ENCODE data around the gene PAN3.
"Not testable (repeated sequence)": the region's sequence is repeated elsewhere in the genome, so short reads cannot be mapped to it uniquely, and the experiment has no call there.

Gene PAN3

DNA sequence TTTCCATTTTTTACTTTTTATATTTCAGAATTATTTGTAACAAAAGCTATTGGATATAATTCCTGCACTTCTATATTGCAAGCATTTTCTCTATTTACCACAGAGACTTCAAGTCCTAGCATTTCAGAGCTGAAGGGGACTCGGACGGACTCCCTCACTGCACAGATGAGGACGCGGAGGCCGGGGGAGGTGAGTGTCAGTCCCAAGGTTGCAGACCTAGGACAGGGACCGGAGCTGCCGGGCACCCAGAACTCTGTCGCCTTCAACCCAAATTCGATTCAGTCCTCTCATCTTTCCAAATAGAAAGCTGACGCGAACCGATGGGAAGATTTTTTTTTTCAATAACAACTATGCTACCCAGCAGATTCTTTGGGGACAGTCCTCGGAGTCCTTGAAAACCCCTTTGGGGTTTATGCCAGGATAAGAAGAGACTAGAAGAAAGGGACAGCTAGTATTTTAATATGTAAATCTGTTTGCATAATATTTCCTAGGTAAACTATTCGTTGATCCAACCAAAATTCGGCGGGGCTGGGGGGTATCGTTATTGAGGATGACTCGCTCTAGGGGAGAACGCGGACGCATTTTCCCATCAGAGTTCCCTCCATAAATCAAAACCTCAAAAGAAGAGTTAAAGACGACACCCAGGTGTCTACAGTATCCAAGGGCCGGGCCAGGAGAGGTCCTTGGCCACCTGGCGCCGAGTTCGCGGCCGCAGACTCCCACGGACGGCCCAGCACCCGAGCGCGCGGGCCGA is 38.8 kb upstream of the PAN3 start:
- no peak overlapping the region for H3K27ac ChIP-seq
- TF ChIP-seq, protein P1, sequence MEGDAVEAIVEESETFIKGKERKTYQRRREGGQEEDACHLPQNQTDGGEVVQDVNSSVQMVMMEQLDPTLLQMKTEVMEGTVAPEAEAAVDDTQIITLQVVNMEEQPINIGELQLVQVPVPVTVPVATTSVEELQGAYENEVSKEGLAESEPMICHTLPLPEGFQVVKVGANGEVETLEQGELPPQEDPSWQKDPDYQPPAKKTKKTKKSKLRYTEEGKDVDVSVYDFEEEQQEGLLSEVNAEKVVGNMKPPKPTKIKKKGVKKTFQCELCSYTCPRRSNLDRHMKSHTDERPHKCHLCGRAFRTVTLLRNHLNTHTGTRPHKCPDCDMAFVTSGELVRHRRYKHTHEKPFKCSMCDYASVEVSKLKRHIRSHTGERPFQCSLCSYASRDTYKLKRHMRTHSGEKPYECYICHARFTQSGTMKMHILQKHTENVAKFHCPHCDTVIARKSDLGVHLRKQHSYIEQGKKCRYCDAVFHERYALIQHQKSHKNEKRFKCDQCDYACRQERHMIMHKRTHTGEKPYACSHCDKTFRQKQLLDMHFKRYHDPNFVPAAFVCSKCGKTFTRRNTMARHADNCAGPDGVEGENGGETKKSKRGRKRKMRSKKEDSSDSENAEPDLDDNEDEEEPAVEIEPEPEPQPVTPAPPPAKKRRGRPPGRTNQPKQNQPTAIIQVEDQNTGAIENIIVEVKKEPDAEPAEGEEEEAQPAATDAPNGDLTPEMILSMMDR (conservative IDR thresholded peaks at IDR 0.05; ENCODE audit: low read depth): no peak
- DNase-seq (ENCODE audit: low spot score): no peak
- ChIA-PET POLR2A (ENCODE audit: low non-redundant PET) (no interaction called here), CTCF (interaction anchor here (0.6 to 0.7 kb wide), 3 partner anchors 9 to 536 kb away, joined by 3 read pairs; no protein-coding TSS in a partner anchor)

DNA sequence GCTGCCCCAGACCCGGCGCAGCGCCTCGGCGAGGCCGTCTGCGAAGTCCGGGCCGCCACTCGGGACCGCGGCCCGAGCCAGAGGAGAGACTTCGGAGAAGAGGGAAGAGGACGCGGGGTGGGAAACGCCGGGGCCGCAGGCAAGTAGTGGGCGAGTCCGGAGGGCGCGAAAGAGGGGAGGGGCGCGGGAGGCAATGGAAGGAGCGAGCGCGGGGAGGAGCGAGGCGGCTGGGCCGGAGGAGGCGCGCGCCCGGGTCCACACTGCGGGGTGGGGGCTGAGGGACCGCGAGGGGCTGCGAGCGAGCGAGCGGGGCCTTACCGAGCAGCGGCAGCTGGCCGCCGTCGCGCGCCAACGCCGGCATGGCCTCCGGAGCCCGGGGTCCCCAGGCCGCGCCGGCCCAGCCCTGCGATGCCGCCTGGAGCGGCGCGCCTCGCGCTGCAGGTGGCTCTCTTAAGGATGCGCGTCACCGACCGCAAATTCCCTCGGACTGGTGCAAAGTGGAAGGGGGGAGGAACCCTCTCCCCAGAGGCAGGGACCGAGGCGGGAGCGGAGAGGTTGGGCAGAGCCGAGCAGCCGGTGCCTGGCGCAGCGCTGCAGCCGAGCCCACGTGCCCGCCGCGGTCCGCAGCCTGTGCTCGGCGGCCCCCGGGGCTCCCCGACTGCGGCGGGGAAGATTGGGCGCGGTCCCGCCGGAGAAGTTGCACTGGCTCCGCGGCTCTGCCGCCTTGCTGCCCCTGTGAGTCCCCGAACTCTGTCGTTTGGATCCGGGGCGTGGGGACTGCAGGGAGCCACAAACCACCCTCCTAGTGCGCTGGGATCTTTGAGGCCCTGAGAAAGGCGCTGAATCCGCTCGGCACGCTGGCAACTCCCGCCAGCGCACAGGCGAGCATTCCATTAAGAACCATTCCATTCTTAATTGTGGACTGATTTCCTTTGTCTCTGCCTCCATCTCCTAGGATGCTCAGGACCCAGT is 37.9 kb upstream of the PAN3 start, which contains the start of gene FLT3:
FLT3 (minus strand) TSS at position 427 of the 972 bp plus-strand sequence; CDS start at position 361, 66 bp downstream.
- H3K27ac ChIP-seq: no peak within 1 kb of the TSS
- POLR2A ChIA-PET (ENCODE audit: low non-redundant PET): no interaction called here
- TF ChIP-seq, protein P1 (conservative IDR thresholded peaks at IDR 0.05; ENCODE audit: low read depth): no peak
- CTCF ChIA-PET: no interaction called here
- DNase-seq (ENCODE audit: low spot score): peak; percentile 41

DNA sequence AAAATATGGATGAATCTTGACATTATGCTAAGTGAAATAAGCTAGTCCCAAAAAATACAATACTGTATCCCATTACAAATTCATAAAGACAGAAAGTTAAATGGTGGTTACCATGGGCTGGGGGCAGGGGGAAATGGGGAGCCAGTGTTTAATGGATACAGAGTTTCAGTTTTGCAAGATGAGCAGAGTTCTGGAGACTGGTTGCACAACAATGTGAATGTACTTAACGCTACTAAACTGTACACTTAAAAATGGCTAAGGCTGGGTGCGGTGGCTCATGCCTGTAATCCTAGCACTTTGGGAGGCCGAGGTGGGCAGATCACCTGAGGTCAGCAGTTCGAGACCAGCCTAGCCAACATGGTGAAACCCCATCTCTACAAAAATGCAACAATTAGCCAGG is 36.5 kb upstream of the PAN3 start:
- CTCF ChIA-PET: not testable (repeated sequence)

DNA sequence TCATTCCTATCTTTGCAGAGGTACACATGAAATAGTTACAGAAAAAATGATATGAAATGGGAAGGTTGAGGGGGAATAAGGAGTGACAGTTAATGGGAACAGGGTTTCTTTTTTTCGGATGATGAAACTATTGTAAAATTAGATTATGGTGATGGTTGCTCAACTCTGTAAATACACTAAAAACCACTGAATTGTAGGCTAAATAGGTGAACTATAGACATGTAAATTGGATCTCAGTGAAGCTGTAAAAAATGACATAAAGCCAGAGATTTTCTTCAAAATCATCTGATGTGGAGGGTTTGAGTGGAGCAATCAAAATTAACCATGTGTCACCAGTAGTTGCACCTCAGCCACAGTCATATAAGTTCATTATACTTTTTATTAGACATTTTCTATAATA is 31.4 kb upstream of the PAN3 start:
- ChIA-PET CTCF (no interaction called here), POLR2A (ENCODE audit: low non-redundant PET) (no interaction called here)

More for the DNA sequence above, 36.5 kb upstream of the PAN3 start:
- H3K27ac ChIP-seq; POLR2A ChIA-PET (ENCODE audit: low non-redundant PET); DNase-seq (ENCODE audit: low spot score): not testable (repeated sequence)

DNA sequence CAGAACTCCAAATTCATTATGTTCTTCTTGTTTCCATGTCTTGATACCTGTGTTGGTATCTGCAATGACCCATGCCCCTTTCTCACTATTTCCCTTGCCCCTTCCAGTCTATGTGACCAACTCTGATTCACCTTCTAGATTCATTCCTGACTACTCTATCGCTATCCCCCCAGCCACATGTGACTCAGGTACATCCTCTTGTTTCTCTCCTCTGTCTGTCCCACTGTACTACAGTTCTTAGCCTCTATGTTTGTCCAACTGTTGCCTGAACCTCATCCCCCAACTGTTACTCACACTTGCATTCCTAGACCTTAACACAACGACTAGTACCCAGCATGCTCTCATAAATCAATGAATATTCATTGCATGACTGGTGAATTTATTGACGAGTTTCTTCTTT is 27.9 kb upstream of the PAN3 start:
- no peak for DNase-seq (ENCODE audit: low spot score)
- H3K27ac ChIP-seq: no peak overlapping the region
- CTCF ChIA-PET: interaction anchor here (0.7 kb wide), 1 partner anchor 1204 kb away, joined by 3 read pairs; no protein-coding TSS in a partner anchor
- TF ChIP-seq, protein P1 (conservative IDR thresholded peaks at IDR 0.05; ENCODE audit: low read depth): no peak
- POLR2A ChIA-PET (ENCODE audit: low non-redundant PET): no interaction called here

More for the DNA sequence above, 31.4 kb upstream of the PAN3 start:
- DNase-seq (ENCODE audit: low spot score): no peak
- H3K27ac ChIP-seq: no peak overlapping the region
- TF ChIP-seq, protein P1 (conservative IDR thresholded peaks at IDR 0.05; ENCODE audit: low read depth): no peak

DNA sequence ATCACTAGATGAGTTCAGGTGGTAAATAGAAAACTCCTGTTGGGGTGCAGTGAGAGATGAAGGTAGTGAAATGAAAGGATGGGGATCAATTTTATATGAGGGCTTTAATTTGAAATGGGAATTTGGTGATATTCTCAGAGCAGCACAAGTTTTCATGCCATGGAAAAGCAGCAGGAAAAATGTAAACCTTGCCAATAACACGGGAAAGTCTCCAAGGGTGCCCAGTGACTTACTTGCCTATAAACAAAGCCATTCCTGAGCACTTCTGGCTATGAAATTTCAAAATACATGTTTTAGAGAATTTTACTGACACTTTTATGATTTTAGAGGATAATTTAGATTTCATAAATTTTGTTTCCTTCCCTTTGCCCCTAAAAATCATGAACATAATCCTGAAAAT is 21.6 kb upstream of the PAN3 start:
- TF ChIP-seq, protein P1 (conservative IDR thresholded peaks at IDR 0.05; ENCODE audit: low read depth): no peak
- H3K27ac ChIP-seq: no peak overlapping the region
- DNase-seq (ENCODE audit: low spot score): no peak
- ChIA-PET CTCF (no interaction called here), POLR2A (ENCODE audit: low non-redundant PET) (no interaction called here)
